GM19395 (cell line): ENCODE data around the gene NABP1.

Experiments
- ATAC-seq: cut with Tn5 transposase; IDR thresholded peaks from one replicate; pipeline ENCODE4 v1.9.1; 2021; ENCODE audit warnings: mild to moderate bottlenecking, moderate library complexity; ENCODE audit not compliant: unreplicated experiment

The NABP1 gene

GRCh38 chr2:191646163-191646902, 31.6 kb upstream of the NABP1 start:
- ATAC-seq = no peak

- ATAC-seq = no peak
These were observed 28.4 kb upstream of the NABP1 start for GRCh38 chr2:191649519-191649918.

GRCh38 chr2:191650896-191651773, 26.8 kb upstream of the NABP1 start:
- ATAC-seq = peak; percentile 98

DNA sequence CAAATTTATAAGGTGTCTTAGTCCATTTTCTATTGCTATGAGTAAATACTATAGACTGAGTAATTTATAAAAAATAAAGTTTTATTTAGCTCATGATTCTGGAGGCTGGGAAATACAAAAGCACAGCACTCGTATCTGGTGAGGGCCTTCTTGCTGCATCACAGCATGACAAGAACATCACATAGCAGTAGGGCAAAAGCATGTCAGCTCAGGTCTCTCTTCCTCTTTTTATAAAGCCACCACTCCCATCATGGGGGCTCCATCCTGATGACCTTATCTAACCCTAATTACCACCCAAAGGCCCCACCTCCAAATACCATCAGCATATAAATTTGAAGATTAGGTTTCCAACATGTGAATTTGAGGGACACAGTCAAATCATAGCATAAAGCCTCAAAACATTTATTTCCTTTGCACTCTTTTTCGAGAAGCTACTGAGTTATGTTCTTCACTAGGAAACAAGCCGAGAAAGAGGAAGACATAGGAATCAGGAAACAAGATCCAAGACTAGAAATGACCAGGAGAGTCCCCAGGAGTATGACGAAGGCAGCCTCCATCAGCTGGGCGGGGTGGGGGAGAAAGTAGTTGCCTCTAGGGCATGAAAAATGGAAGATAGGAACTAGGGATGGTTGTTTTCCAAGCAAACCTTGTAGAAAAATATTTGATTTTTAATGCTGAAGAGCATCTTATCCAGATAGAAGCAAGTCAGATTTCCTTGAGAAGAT, 24.1 kb upstream of the NABP1 start:
- ATAC-seq = no peak

- no peak for ATAC-seq
These were observed 21.5 kb upstream of the NABP1 start for GRCh38 chr2:191656391-191656790.

GRCh38 chr2:191656792-191657191, 21.1 kb upstream of the NABP1 start:
- ATAC-seq = no peak

DNA sequence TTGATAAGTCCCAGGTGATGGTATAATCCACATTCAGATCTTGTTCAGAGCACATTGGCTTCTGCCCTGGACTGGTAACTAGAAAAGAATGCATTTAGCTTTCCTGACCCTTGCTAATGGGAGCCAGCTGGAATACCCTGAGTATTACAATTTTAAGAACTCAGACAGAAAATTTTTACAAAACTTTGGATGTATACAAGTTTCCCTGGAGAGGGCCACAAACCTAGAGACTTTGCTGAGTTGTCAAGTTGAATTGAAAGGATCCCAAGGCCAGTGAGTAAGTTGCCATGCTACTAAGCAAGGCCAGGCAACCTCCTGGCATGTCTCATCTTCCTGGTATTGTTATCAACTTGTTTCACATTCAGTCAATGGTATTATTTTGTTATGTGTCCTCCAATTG, 20.0 kb upstream of the NABP1 start:
- ATAC-seq = no peak

GRCh38 chr2:191659198-191659597, 18.7 kb upstream of the NABP1 start:
- ATAC-seq = no peak

- no peak for ATAC-seq
These were observed 17.4 kb upstream of the NABP1 start for GRCh38 chr2:191660575-191660974.

DNA sequence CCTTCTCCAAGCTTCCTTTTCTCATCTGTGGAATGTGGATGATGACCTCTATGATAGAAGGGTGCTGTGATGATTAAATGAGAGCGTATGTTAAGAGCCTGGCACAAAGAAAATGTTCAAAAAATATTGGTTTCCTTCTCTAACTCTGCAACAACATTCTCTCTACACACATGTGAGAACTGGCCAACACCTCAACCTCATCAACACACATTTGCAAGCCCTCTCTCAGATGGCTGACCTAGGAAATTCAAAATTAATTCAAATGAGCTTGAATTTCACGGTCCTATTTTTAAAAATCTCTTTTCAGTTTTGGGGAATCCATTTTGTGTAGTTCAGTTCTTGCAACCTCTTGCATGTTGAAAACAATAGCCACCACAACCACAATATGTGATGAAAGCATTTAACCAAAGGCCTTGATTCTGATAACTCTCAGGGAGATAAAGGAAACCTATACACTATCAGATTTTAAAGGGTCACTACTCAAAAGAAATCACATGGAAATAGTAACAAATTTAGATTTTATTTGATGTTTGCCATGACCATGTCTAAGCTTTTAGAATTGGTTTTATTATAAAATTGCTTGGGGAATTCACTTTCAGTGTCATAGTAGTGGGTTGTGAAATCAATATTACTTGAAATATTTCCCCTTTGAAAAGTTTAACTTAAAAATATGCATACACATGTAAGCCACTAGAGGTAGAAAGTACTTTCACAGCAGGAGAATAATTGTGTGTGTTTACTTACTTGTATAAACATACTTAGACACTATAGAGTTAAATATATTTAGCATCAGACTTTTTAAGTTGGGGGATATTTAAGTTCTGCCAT, 16.6 kb upstream of the NABP1 start:
- ATAC-seq = no peak

GRCh38 chr2:191664823-191665677, 12.9 kb upstream of the NABP1 start:
- ATAC-seq = no peak

- no peak for ATAC-seq
These were observed 11.7 kb upstream of the NABP1 start for GRCh38 chr2:191666226-191666625.

DNA sequence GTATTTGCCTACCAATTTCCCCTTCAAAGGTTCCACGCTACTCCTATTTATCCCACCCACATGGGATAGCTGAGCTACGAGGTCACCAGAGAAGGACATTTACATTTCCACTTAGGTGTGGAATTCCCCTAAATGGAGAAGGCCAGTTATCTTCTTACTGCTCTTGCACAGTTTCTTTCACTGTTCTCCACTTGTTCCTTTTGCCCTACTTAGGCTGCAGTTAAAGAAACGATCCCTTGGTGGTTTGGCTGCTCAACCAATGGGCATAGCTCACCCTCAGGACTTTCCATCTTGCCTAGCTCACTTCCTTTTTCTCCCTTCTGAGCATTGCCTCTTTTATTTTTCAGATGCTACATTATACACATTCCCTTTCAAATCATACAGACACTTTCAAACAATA, 11.2 kb upstream of the NABP1 start:
- peak; percentile 65 for ATAC-seq

DNA sequence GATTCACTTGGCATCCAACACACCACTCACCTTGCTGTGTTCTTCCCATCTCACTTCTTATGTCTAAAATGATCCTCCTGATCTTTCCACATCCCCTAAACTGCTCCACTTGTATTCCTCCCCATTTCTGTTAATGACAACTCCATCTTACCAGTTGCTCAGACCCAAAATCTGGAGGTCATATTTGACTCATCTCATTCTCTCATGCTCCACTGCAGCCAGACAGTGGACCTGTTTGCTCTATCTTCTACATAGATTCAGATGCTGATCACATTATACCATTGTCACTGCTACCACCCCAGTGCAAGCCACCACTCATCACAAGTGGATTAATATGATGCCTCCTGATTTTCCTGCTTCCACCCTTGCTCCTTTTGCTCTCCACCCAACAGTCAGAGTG, 7.9 kb upstream of the NABP1 start:
- peak; percentile 77 for ATAC-seq

DNA sequence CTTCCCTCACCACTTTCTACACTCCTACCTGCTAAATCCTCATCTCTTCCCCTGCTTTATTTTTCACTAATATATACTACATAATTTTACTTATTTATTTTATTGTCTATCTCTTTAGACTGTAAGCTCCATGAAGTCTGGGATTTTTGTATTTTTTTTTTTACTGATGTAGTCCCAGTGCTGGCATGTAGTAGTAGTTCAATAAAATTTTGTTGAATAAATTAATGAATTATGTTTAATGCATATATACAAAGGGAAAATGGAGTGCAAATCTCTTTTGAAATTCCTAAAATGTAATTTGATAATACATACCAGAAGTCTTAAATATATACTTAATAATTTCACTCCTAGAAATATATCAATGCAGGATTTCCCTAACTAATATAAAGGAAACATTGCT, 7.1 kb upstream of the NABP1 start:
- ATAC-seq = no peak

- peak; percentile 69 for ATAC-seq
These were observed 1.9 kb upstream of the NABP1 start for GRCh38 chr2:191675807-191676721.

DNA sequence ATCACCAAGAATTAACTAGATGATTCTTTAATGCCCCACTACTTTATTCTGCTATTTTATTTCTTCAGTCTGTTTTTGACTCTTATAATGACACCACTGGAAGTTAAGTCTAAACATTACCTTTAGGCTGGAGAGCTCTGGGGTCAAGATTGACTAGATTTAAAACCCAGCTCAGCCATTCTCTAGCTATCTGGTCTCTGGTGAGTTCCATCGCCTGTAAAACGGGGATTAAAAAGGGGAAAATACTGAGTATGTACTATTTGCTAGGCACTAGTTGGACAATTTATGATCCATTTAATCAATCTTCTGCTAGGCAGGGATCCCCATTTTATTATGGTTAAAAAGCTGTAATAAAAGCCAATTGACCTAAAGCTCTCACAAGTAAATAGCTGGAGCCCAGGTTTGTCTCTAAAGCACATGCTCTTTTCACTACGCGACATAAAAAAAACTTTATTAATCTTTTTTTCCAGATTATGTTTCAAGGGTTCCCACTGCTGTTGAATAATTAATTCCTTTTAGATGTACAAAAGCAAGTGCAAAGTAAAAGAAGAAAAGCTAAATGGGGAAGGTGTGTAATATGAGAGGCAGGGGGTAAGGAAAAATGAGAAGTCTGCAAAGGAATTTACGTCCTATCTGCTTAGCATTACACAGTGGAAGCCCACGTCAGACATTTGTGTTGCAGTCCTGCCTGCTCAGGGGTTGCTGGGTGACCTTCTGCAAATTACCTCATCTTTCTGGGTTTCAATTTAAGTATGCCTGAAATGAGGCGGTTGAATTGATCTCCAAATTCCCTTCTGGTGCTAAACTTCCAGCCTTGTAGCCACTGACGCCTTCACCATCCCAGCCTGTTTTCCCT, 918 bp upstream of the NABP1 start:
- ATAC-seq = peak; percentile 39
